RCC 7860 (cell line): ENCODE measurements around the gene DHX32.
A peak's percentile ranks its signal among the peaks of the same experiment; 100 is the strongest.

Source experiments
- DNase-seq: peaks from one replicate; pipeline ENCODE4 v3.0.0-alpha.2; 2015; ENCODE audit warnings: low spot score
- FAIRE-seq: peaks from 2 replicates; lab custom pipeline; 2012; peaks lifted over from hg19 to GRCh38; lab: Jason Lieb, UNC

DHX32 gene

GRCh38 chr10:125850766-125851731, 30.0 kb downstream of the DHX32 start:
- no peak for DNase-seq

DNA sequence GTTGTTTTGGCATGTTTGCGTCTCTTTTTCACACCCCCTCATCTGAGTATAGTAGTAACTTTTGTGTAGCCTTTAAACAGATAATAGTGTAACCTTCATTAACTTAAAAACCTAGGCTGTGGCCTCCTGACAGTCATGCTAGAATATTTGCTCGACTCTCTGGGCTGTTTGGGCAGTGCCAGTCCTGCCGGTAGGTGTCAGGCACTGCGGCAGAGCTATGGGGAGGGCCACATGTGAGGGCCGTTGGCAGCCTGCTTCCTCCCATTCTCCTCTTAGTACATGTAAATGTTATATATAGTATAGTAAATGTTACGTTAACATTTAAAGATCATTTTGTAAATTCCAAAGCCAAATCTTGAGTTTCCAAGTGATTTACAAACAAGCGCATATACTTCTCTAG, 31.6 kb downstream of the DHX32 start:
- DNase-seq (no peak), FAIRE-seq (no peak)

More at GRCh38 chr10:125850766-125851731, 30.0 kb downstream of the DHX32 start:
- no peak for FAIRE-seq

- DNase-seq (no peak), FAIRE-seq (no peak)
Observed at GRCh38 chr10:125848857-125849256, 32.2 kb downstream of the DHX32 start.

DNA sequence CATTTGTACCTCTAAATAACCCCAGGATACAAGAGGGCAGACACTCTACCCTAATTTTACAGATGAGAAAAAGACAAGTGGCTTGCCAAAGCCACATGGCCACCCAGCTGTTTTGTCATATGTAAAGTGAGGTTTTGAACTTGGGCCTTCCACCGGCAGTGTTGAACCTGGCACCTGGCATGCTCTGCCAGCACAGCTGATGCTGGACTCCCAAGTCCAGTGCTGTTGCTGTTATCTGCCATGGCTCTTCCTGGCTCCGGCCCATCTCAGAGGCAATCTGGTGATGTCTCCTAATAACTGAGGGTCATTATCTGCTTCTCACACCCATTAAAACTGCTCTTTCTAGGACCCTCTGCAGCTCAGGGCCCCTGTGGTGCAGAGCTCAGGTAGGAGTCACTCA, 32.7 kb downstream of the DHX32 start:
- DNase-seq (no peak), FAIRE-seq (no peak)

GRCh38 chr10:125846894-125847293, 34.2 kb downstream of the DHX32 start:
- DNase-seq, result no peak
- no peak for FAIRE-seq

- DNase-seq (no peak), FAIRE-seq (no peak)
Observed at GRCh38 chr10:125845617-125846016, 35.5 kb downstream of the DHX32 start.

DNA sequence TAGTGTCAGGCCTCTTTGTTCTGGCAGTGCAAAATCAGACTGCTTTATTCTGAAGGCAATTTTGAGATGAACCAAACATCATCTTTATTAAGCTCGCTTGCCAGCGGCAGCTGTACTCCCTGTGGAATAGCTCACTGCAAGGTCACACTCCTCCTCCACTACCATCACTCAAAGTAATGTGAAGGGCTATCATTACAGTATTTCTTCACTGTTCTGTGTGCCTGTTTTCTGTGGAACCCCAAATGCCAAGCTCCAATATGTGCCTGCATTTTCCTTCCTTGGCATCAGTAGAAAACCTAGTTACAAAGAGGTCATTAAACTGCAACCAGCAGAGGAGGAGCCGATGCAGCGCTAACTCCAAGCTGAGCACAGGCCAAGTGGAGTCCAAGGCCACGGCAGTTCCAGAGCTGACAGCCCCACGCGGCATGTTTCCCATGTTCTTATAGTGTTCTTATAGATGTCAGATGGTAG, 36.3 kb downstream of the DHX32 start:
- no peak for DNase-seq
- FAIRE-seq, result no peak

DNA sequence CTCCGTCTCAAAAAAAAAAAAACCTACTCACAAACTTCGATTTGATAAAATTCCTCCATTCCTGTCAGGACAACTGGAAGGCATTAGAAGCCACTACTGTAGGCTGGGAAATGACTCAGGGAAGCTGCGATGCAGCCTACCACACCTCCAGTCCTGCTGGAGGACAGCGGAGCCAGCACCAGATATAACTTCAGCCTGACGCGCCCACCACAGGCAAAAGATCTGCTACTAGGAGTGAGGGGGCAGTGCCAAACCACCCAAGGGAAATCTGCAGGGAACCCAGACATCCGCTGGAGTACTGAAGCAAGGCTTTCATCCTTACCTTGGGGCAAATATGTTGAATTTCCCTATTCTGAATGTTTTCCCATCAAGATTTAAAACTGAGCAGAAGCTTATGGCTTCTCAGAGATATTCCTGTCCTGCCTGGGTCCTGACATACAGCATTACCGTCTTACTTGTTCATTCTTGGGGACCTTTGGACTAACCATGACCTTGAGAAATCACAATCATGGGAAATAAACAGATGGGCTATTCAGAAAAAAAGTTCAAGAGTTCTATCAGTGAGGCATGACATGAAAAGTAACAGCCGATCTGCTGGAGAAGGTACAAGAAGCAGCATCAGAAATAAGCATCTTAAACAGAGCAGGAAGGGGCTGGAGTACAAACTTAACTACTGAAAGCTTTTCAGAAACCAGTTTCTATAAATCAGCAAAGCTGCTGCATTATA, 37.3 kb downstream of the DHX32 start:
- DNase-seq, result no peak
- no peak for FAIRE-seq

- FAIRE-seq, result no peak
Observed at GRCh38 chr10:125840955-125841354, 40.1 kb downstream of the DHX32 start.

GRCh38 chr10:125840406-125840805, 40.7 kb downstream of the DHX32 start:
- DNase-seq (no peak), FAIRE-seq (no peak)

More at GRCh38 chr10:125840955-125841354, 40.1 kb downstream of the DHX32 start:
- no peak for DNase-seq

GRCh38 chr10:125838802-125839575, 42.1 kb downstream of the DHX32 start:
- no peak for DNase-seq
- no peak for FAIRE-seq

- DNase-seq (no peak), FAIRE-seq (no peak)
Observed at GRCh38 chr10:125836746-125837145, 44.3 kb downstream of the DHX32 start.

DNA sequence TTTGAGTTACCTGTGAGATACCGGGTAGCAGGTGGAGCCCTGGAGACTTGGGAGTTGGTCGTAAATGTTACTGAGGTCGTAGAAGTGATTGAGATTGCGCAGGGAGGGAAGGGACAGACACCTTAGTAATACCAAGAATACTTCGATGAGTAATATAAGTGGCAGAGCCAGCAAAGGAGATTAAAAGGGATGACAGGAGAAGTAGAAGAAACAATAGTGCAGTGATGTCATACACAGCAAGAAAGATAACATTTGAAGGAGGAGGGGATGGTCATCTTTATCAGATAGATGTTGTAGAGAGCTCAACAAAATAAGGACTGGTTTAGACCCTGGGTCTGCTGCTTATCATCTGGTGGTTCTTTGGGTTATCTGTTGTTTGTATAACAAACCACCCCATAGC, 52.8 kb downstream of the DHX32 start:
- DNase-seq, result no peak
- FAIRE-seq, result no peak

DNA sequence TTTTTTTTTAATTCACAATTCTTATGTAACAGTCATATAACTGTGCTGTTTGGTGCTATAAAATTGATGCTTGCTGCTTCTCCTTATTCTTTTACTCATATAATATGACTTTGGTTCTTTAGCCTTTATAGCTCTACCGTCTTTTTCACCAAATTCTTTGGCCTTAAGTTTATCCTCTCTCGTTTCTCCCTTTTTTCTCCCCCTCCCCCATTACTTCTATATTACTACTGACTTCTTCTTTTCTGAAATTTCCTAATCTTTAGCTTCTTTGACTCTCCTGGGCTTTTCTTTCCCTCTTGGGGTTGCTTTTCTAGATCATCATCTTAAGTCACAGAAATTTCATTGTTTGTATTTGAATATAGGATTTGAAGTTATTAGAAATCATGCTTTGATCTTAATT, 54.0 kb downstream of the DHX32 start:
- DNase-seq, result no peak
- FAIRE-seq, result no peak

DNA sequence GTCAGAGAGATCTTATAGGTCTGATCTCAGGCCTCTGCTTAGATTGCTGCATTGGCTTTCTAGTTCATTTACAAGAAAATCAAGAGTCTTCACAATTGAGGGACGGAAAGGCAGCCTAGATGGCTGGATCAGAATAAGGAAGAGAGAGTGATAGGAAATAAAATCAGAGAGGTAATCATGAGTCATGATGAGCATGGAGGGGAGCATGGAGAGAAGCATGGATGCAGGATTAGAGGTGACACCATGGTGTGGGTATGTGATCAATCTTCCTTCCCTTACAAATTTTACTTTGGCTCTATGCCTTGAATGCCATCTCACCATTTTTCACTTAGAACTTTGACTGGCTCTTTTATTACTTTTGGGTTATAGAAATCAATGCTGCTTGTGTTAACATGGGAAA, 56.4 kb downstream of the DHX32 start:
- FAIRE-seq (no peak), DNase-seq (peak; percentile 42)

DNA sequence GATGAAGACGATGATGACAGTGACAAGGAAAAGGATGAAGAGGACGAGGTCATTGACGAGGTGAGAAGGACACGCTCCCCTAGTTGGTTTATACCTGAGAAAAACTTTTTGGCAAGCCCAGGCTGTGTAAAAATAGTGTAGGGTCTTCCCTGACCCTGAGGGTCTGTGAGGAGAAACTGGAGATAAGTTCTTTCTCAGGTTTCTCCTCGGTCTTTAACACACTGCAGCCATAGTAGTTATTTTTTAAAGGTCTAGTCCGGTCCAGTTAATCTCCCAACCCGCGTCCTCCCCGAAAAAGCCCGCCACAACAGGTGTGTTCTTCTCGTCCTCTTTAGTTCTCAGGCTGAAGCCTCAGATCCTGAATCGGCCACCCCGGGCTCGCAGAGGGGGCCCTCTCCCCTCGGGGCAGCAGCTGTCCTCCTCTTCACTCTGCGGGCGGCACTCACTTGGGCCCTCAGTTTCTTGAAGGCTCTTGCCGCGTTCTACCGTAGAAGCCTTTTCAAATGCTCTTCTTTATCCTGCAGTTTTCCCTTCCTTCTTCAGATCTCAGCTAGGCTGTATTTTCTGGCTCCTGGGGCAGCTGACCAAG, 57.3 kb downstream of the DHX32 start:
- FAIRE-seq (no peak), DNase-seq (no peak)

DNA sequence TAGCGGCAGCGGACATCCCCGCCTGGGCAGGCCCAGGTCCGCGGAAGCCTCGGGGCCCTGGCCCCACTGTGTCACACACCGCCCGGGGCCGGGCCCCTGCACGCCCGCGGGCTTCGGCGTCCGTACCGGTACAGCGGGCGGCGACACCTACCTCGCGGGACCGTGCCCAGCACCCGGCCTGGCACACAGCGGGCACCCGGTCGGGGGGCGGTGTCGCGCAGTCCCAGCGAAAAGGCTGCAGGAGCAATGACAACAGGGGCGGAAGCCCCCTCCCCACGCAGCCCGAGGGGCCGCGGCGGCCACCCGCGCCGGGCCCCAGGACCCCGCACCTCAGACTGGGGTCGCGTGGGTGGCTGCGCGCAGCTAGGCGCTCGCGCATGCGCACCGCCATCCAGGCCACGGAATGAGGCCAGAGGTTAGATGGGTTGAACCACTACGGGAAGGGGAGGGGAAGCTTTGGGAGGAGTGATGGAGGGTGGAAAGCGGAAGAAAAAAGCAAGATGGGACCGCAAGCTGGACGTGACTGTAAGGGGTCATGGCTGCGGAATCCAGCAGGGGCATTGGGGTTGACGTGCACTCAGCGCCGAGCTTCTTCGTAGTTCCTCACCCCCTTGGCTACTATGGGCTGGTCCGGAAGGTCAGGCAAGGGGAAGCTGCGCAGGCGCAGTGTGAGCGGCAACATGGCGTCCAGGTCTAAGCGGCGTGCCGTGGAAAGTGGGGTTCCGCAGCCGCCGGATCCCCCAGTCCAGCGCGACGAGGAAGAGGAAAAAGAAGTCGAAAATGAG, 58.0 kb downstream of the DHX32 start, which contains the start of the genes BCCIP and UROS:
TSS of gene BCCIP (plus strand) at position 669 of the 785 bp plus-strand sequence. CDS start at position 681, 12 bp downstream.
TSS of gene UROS (minus strand) at position 381 of the 785 bp plus-strand sequence. CDS start 6,759 bp downstream, outside the sequence.
- DNase-seq (peak; percentile 76), FAIRE-seq (no peak)

- DNase-seq (no peak), FAIRE-seq (no peak)
Observed at GRCh38 chr10:125820701-125821100, 60.4 kb downstream of the DHX32 start.

DNA sequence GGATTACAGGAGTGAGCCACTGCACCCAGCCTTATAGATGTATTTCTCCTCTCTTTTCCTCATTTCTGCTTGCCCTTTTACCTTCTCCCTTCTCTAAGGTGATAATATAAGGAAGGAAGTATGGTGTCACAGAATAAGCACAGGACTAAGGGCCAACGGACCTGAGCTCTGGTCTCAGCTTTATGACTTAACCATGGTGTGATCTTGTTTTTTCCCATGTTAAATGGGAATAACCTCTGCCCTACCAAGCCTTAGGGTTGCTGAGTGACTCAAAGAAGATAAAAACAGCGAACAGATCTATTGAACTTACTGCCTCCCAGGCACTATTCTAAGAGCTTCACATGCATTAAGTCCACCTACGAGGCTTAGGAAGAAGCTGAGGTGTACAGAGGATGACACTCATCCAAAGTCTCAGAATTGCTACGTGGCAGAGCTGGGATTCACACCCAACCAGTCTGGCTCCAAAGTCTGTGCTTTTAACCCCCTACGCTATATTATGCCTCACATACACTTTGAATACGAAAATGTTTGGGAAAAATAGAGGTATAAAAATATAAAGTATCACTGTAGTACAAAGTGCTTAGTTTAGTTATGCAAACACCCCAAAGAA, 63.6 kb downstream of the DHX32 start:
- FAIRE-seq (no peak), DNase-seq (no peak)
